Stomach (tissue), 9 donors: ENCODE results near the gene RPL12. TPM values are rescaled to one million over a fixed set of nuclear protein-coding genes. Genes with fewer than 3 reads are reported as not detected.

Source experiments
- DNase-seq, 2 donors: peaks; one replicate each; pipeline versions ENCODE4 v3.0.0 to v3.0.0-alpha.2; 2013 to 2019
- H3K27ac ChIP-seq, 5 donors: fragments of 200-600 bp in 4 of 5; sonication (generic) in 4 of 5; one replicate each; pipeline ENCODE4 v1.5.1; 2013 to 2019; ENCODE audit warnings: mild to moderate bottlenecking in 1 of 5, moderate library complexity in 1 of 5
- H3K27me3 ChIP-seq, 3 donors: fragments of 200-600 bp; sonication (generic); one replicate each; pipeline ENCODE4 v1.5.1; 2017 to 2019; ENCODE audit warnings: mixed run types in 1 of 3
- H3K36me3 ChIP-seq, 4 donors: fragments of 200-600 bp; sonication (generic); 1 replicate in 3 of 4; 2 replicates in 1 of 4; pipeline ENCODE4 v1.5.1; 2016 to 2019
- H3K4me1 ChIP-seq, 4 donors: fragments of 200-600 bp; sonication (generic); one replicate each; pipeline ENCODE4 v1.5.1; 2016 to 2019
- H3K4me3 ChIP-seq, 4 donors: fragments of 200-600 bp; sonication (generic) in 3 of 4; one replicate each; pipeline ENCODE4 v1.5.1; 2016 to 2019; ENCODE audit warnings: mild to moderate bottlenecking in 1 of 4
- H3K9me3 ChIP-seq, 4 donors: fragments of 200-600 bp; sonication (generic); one replicate each; pipeline ENCODE4 v1.5.1; 2016 to 2019
- CTCF ChIP-seq, 7 experiments: fragments of 450-650 bp in 4 of 7; fragments of 200-600 bp in 3 of 7; sonication (generic) in 3 of 7; IDR thresholded peaks; one replicate each; pipeline ENCODE4 v1.5.1; 2016 to 2019; ENCODE audit warnings: antibody characterized with exemption in 7 of 7, control low read depth in 2 of 7, mild to moderate bottlenecking in 1 of 7
- EP300 ChIP-seq: sonication (generic); formaldehyde crosslinking; IDR thresholded peaks from one replicate; pipeline ENCODE4 v1.6.1; 2017; ENCODE audit warnings: antibody characterized with exemption
- POLR2A ChIP-seq, 4 donors: fragments of 450-650 bp; IDR thresholded peaks; one replicate each; pipeline ENCODE4 v1.6.1; 2016; ENCODE audit warnings: antibody characterized with exemption in 4 of 4, control low read depth in 2 of 4, mild to moderate bottlenecking in 1 of 4, moderate library complexity in 1 of 4
- POLR2AphosphoS5 ChIP-seq, 3 donors: sonication (generic); formaldehyde crosslinking; IDR thresholded peaks; one replicate each; pipeline ENCODE4 v1.6.1; 2016; ENCODE audit warnings: antibody characterized with exemption in 3 of 3
- WGBS, 5 donors: extraction: QIAGEN DNeasy Blood & Tissue Kit in 3 of 5; methylation state at CpG; one replicate each; pipeline versions ENCODE4 v1.1.5 to v1.1.7; 2013 to 2018; 5-methylcytosine and 5-hydroxymethylcytosine counted together
- intact Hi-C: fragments of 100-400 bp; cut with DNase I; formaldehyde crosslinking; loops from one replicate; pipeline ENCODE4 v1.15.1; 2023; ENCODE audit warnings: low total_unique reads
- polyA plus RNA-seq, 3 donors: library from polyadenylated mRNA; stranded (reverse); fragments of 200-250 nt; gene quantifications; one replicate each; pipeline ENCODE4 v1.2.3, GENCODE V29; 2013
- total RNA-seq, 5 donors: library from RNA; depleted of rRNA; stranded (reverse); fragments of >200 nt; gene quantifications; one replicate each; pipeline versions ENCODE4 v1.1.0 to v1.2.3, GENCODE V29; 2014 to 2016
- donor health status: healthy with polysubstance abuse.
- donor health status: Bipolar disorder and iron deficiency.
- donor health status: healthy.

Gene RPL12
- total and polyA plus RNA-seq, 8 donors = 187 to 4,806 (median 1,566) TPM

GRCh38 chr9:127438394-127438793 is 12.8 kb downstream of the RPL12 start:
- H3K27me3 ChIP-seq = no peaks in the 10 kb centered on the region
- 94 to 96% (median 95%) methylated on average over 8 to 9 of the region's 9 CpGs for WGBS, 5 donors
- peaks cover 91 to 100% (median 100%) of the 10 kb centered on the region in 4 donors for H3K36me3 ChIP-seq
- H3K4me1 ChIP-seq = no peaks in the 10 kb centered on the region
- DNase-seq = no peak
- intact Hi-C loops = no loop called here
- no peak overlapping the region for H3K4me3 ChIP-seq
- no peak overlapping the region for H3K27ac ChIP-seq
- TF ChIP-seq POLR2AphosphoS5 (IDR thresholded peaks at IDR 0.05) (no peak), EP300 (no peak), CTCF (IDR thresholded peaks at IDR 0.05) (no peak), POLR2A (IDR thresholded peaks at IDR 0.05) (no peak)
- H3K9me3 ChIP-seq = no peaks in the 10 kb centered on the region

GRCh38 chr9:127437497-127438264 is 13.5 kb downstream of the RPL12 start:
- 80 to 87% (median 84%) methylated on average over 12 of the region's 12 CpGs for WGBS, 5 donors
- no peak overlapping the region for H3K4me3 ChIP-seq
- H3K36me3 ChIP-seq = peaks cover 89 to 100% (median 100%) of the 10 kb centered on the region in 4 donors
- intact Hi-C loops = no loop called here
- no peaks in the 10 kb centered on the region for H3K27me3 ChIP-seq
- no peak overlapping the region for H3K27ac ChIP-seq
- no peaks in the 10 kb centered on the region for H3K4me1 ChIP-seq
- TF ChIP-seq CTCF (IDR thresholded peaks at IDR 0.05) = no peak
- TF ChIP-seq POLR2A (IDR thresholded peaks at IDR 0.05) = no peak
- no peak for TF ChIP-seq POLR2AphosphoS5 (IDR thresholded peaks at IDR 0.05)
- no peak for TF ChIP-seq EP300
- DNase-seq = no peak
- H3K9me3 ChIP-seq = no peaks in the 10 kb centered on the region

- peaks cover 0 to 22% (median 13%) of the 10 kb centered on the region in 4 donors for H3K4me1 ChIP-seq
- no peaks in the 10 kb centered on the region for H3K27me3 ChIP-seq
- no peak overlapping the region for H3K4me3 ChIP-seq
- DNase-seq = no peak
- TF ChIP-seq POLR2A (IDR thresholded peaks at IDR 0.05) (no peak), CTCF (IDR thresholded peaks at IDR 0.05) (no peak), POLR2AphosphoS5 (IDR thresholded peaks at IDR 0.05) (no peak), EP300 (no peak)
- H3K27ac ChIP-seq = no peak overlapping the region
- WGBS, 5 donors = 95 to 97% (median 96%) methylated on average over 8 of the region's 8 CpGs
- H3K36me3 ChIP-seq = peaks cover 42 to 65% (median 61%) of the 10 kb centered on the region in 4 donors
- intact Hi-C loops = no loop called here
- H3K9me3 ChIP-seq = no peaks in the 10 kb centered on the region
These were observed 20.8 kb downstream of the RPL12 start for GRCh38 chr9:127430415-127430814.

- no peak for DNase-seq
- Histone ChIP-seq H3K4me1 (peaks cover 4 to 30% (median 24%) of the 10 kb centered on the region in 4 donors), H3K27ac (no peak overlapping the region), H3K9me3 (no peaks in the 10 kb centered on the region), H3K27me3 (no peaks in the 10 kb centered on the region), H3K36me3 (peaks cover 23 to 44% (median 40%) of the 10 kb centered on the region in 4 donors), H3K4me3 (no peak overlapping the region)
- intact Hi-C loops = no loop called here
- 77 to 90% (median 87%) methylated on average over 3 of the region's 3 CpGs for WGBS, 5 donors
- TF ChIP-seq EP300 (no peak), POLR2AphosphoS5 (IDR thresholded peaks at IDR 0.05) (no peak), CTCF (IDR thresholded peaks at IDR 0.05) (no peak), POLR2A (IDR thresholded peaks at IDR 0.05) (no peak)
These were observed 22.9 kb downstream of the RPL12 start for GRCh38 chr9:127428348-127428747.
